ENCODE measurements around the gene FXYD2.

The FXYD2 gene

DNA sequence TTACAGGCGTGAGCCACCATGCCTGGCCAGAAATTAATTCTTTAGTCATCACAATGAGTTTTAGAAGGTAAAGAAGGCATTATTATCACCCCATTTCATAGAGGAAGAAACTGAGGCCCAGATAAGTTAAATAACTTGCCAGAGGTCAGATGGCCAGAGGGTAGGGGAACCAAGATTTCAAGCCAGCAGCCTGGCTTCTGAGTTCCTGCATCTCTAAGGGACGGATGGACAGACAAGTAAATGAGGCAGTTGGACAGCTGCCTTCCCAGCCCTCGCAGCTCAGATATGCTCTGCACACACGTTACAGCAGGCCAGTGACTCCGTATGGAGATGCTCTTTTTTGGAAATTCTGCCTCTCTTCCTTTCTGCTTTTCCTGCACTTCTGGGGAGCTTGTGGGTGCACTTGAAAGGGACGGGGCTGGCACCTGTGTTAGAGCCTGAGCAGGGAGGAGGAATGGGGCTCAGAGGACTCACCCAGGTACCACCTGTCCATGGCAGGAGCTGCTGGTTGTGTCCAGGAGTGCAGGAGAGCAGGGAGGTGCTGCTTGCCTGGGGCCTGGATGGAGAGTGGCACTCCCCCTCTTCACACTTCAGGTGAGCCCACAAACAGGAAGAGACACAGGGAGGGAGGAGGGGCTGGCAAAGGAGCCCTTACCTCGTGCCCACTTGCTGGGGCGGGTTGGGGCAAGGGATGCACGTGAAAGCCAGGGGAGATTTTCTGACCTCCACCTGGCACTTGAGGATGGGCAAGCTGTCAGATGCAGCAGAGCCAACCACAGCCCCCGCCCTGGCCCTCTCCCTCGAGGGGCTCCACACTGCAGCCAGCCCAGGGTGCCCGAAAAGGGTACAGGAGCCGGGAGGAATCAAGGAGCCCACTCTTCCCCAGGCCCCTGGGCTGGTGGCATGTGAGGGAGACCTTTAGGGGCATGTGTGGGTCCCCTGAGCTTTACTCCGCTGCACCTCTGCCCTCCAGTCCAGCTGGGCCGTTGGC lies 3.3 kb upstream of the FXYD2 start:
- ChIA-PET POLR2A (no interaction called here), CTCF (interaction anchor here (0.8 to 15.1 kb wide), 8 partner anchors 11 to 402 kb away, joined by 3 to 344 read pairs (median 10); partner anchors contain the start of gene DSCAML1)
- TF ChIP-seq, protein P1, sequence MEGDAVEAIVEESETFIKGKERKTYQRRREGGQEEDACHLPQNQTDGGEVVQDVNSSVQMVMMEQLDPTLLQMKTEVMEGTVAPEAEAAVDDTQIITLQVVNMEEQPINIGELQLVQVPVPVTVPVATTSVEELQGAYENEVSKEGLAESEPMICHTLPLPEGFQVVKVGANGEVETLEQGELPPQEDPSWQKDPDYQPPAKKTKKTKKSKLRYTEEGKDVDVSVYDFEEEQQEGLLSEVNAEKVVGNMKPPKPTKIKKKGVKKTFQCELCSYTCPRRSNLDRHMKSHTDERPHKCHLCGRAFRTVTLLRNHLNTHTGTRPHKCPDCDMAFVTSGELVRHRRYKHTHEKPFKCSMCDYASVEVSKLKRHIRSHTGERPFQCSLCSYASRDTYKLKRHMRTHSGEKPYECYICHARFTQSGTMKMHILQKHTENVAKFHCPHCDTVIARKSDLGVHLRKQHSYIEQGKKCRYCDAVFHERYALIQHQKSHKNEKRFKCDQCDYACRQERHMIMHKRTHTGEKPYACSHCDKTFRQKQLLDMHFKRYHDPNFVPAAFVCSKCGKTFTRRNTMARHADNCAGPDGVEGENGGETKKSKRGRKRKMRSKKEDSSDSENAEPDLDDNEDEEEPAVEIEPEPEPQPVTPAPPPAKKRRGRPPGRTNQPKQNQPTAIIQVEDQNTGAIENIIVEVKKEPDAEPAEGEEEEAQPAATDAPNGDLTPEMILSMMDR (IDR thresholded peaks at IDR 0.05; ENCODE audit: control extremely low read depth, extremely low read depth, low read depth, missing control alignments), result no peak
- no peak for DNase-seq (ENCODE audit: extremely low spot score)

DNA sequence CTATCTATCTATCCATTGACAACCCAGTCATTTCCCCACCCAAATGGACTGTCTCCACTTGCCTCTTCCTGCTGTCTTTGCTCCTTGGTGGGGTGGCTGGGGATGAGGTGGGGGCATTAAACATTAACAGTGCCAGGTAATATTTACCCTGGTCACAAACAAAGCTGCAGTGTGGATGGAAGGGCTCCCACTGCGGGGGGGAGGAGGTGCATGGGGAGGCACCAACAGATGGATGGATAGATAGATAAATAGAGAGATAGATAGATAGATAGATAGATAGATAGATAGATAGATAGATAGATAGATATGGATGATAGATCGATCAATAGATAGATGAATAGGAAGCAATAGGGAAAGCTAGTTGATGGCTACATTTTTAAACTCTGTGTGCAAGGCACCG lies 2.3 kb upstream of the FXYD2 start:
- DNase-seq (ENCODE audit: extremely low spot score), result no peak
- ChIA-PET CTCF (interaction anchor here (1.7 to 15.1 kb wide), 5 partner anchors 10 to 226 kb away, joined by 5 to 344 read pairs (median 21); partner anchors contain the start of gene DSCAML1), POLR2A (no interaction called here)
- TF ChIP-seq, protein P1 (IDR thresholded peaks at IDR 0.05; ENCODE audit: control extremely low read depth, extremely low read depth, low read depth, missing control alignments), result no peak

DNA sequence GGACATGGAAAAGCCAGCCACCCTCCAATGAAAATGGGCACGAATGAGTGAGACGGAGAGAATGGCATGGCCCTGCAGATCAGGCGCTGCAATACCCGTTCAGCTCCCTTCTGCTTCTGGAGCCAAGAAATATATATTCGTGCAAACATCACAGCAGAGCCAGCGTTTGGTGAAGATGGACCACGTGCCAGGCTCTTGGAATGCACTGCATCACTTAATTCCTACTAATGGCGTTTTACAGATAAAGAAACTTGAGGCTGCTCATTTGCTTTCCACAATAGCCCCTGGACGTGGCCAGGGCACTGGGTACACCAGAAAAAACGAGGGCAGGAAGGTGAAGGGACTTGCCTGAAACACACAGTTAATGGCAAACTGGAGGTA lies 1.6 kb upstream of the FXYD2 start:
- CTCF ChIA-PET, result interaction anchor here (1.7 to 15.1 kb wide), 6 partner anchors 9 to 227 kb away, joined by 5 to 344 read pairs (median 20); partner anchors contain the start of gene DSCAML1
- DNase-seq (ENCODE audit: extremely low spot score), result no peak
- TF ChIP-seq, protein P1 (IDR thresholded peaks at IDR 0.05; ENCODE audit: control extremely low read depth, extremely low read depth, low read depth, missing control alignments), result no peak
- POLR2A ChIA-PET, result no interaction called here

DNA sequence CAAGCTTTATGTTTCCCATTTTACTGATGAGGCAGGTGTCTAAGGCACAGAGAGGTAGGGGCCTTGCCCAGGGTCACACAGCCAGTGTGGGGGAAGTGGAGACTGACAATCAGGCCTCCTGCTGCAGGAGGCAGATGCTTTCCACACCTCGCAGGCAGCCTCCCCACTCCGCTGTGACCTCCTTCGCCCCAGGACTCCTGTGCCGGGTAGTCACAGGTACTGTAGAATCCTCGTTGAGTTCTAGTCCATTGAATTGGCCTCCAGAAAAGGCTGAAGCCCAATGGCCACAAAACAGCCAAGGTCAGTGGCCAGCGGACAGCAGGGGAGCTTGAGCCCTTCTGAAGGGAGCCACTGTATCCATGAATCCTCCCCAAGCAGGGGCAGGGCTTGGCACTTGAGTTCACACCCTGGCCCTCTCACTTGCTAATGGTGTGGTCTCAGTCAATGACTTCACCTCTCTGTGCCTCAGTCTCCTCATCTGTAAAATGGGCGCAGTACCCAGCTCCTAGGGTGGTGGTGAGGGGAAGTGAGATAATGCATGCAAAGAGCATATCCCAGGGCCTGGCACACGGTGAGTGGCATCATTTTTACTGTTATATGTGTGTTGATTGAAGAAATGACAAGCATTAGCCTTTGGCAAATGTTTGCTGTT lies 1.1 kb upstream of the FXYD2 start:
- TF ChIP-seq, protein P1 (IDR thresholded peaks at IDR 0.05; ENCODE audit: control extremely low read depth, extremely low read depth, low read depth, missing control alignments), result no peak
- ChIA-PET CTCF (interaction anchor here (1.7 to 15.1 kb wide), 7 partner anchors 10 to 399 kb away, joined by 5 to 344 read pairs (median 18); partner anchors contain the start of gene DSCAML1), POLR2A (no interaction called here)
- DNase-seq (ENCODE audit: extremely low spot score), result no peak

DNA sequence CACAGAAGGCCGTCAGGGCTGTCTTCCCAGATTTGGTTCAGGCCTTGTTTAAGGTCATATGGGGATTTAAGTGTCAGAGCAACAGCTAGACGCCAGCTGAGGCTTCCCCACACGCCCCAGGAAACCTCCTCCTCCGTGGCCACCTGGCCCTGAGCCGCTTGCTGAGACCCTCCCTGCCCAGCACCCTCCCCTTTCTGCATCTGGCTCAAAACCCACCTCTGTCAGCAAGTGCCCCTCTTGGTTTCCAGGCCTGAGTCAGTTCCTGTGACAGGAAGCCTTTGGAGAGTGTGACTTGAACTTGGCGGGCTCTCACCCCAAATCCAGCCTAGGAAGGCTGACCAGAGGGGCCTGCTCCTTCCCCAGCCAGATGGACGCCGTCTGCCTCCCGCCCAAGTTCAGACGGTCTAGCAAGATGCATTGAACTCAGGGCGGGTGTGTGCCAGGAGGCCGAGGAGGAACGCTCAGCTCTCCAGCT lies 561 bp downstream of the FXYD2 start:
- DNase-seq (ENCODE audit: extremely low spot score), result no peak
- TF ChIP-seq, protein P1 (IDR thresholded peaks at IDR 0.05; ENCODE audit: control extremely low read depth, extremely low read depth, low read depth, missing control alignments), result no peak
- CTCF ChIA-PET, result interaction anchor here (1.1 to 15.1 kb wide), 9 partner anchors 9 to 398 kb away, joined by 3 to 344 read pairs (median 17); partner anchors contain the start of gene DSCAML1
- POLR2A ChIA-PET, result no interaction called here

DNA sequence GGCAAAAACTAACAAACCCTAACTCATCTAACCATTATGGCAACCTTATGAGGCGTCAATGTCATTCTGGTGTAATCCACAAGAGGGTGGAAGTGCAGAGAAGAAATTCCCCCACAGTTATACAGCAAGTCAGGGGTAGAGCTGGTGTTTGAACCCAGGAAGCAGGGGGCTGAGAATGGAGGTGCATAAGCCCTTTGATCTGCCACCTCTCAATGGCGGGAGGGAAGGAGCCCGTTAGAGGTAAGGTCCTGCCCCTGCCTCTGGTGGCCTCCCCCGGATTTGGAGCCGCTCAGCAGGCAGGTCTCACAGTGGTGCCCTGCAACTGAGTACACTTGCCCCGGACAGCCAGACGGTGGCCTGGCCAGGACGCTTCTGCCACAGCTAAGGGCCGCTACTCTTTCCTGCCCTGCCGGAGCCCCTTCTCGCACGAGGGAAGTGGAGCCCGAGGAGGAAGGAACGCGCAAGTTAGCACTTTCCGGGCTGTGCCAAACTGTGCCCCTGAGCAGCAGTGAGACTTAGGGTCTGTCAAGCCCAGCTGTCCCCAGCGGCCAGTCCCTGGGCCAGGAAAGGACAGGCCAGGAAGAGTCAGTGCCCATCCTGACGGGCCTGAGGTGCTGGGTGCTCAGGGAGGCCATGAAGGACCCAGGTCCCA lies 1.1 kb downstream of the FXYD2 start:
- peak; percentile 36 for DNase-seq (ENCODE audit: extremely low spot score)
- ChIA-PET POLR2A (no interaction called here), CTCF (interaction anchor here (1.3 to 15.1 kb wide), 9 partner anchors 8 to 397 kb away, joined by 3 to 344 read pairs (median 17); partner anchors contain the start of gene DSCAML1)
- TF ChIP-seq, protein P1 (IDR thresholded peaks at IDR 0.05; ENCODE audit: control extremely low read depth, extremely low read depth, low read depth, missing control alignments), result no peak

Measured in GM10248 (cell line).